DLD1 (cell line): ENCODE measurements around the gene PRKCA.
"Not testable (repeated sequence)": the region's sequence is repeated elsewhere in the genome, so short reads cannot be mapped to it uniquely, and the experiment has no call there.

Source experiments
- in situ Hi-C: cut with HindIII; loops from 2 replicates; pipeline ENCODE4 v1.10.0; 2017; ENCODE audit warnings: low sequenced_read_pairs

Gene PRKCA

DNA sequence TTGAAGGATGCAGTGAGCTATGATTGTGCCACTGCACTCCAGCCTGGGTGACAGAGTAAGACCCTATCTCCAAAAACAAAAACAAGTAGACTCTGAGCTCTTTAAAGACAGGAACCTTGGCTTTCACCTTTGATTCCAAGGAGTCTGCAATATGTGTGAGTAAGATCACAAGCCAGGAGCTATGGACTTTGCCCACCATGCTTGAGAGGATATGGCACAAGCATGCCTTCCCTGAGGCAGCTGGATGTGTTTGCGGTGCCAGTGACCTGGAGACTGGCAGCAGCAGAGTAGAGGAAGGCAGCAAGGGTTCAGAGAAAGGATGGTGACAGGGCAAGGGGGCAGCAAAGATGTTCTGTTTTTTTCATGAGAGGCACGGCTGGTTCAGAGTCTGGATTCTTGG, 14.5 kb upstream of the PRKCA start:
- in situ Hi-C loops = no loop called here

DNA sequence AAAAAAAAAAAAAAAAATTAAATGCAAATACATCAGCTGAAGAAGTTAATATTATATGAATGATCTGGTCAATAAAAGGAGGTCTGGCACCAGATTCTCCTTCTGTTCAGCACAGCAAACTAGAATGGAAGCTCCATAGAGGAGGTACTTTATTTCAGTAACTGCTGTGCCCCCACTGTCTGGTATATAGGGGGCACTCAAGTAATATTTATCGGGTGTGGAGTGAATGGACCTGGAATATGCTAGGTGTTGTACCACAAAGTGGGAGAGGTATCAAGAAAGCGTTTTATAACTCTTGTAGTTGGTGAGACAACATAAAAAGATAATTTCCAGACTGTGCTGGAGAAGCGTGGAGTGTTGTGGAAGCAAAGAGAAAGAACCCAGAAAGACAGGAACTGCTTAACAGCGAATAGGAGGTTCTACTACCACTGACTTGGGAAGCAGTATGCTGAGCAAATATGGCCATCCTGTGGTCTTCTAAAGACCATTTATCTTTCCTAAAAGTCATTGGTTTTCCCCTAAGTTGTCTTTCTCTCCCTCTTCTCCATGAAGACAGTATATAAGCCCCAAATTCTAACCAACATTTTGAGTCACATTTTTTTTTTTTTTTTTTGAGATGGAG, 12.2 kb upstream of the PRKCA start:
- in situ Hi-C loops = no loop called here

- in situ Hi-C loops = no loop called here
Measured at GRCh38 chr17:66292353-66292752, 10.1 kb upstream of the PRKCA start.

DNA sequence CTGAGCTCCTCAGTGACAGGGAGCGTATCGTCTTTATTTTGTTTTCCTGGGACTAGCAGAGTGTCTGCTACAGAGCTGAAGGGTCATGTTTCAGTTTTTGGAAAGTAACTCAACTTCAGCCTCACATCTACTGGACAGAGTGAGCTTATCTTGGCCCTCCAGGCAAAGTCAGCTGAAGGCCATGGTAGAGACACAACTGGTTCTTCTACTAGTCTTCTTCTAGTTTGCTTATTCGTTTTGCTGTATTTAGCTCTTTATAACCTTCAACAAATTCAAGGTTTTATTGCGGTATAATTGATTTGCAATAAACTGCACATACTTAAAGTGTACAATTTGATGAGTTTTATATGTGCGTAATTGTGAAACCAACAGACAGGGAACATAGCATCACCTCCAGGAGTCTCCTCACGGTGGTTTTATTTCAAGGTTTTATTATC, 6.1 kb upstream of the PRKCA start:
- in situ Hi-C loops = no loop called here

- in situ Hi-C loops = not testable (repeated sequence)
Measured at GRCh38 chr17:66297443-66297842, 5.0 kb upstream of the PRKCA start.

- in situ Hi-C loops = no loop called here
Measured at GRCh38 chr17:66299711-66300110, 2.7 kb upstream of the PRKCA start.

DNA sequence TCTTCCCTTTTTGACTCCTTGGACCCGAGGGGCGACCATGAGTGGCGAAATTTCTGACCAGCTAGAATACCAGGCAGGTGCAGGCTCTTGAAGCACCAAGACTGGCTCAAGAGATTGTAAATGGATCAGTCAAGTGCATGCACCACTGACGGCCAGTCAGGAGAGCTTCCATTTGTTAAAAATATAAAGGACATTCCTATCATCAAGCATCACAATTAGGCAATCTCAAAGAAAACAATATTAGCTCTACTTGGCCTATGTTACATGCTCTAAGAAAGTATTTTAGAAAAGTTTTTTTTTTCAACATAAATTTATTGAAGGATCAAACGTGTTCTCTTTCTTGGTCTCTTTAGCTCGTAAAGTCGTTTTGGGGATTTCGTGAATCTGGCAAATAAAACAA, 1.5 kb upstream of the PRKCA start:
- in situ Hi-C loops = no loop called here

DNA sequence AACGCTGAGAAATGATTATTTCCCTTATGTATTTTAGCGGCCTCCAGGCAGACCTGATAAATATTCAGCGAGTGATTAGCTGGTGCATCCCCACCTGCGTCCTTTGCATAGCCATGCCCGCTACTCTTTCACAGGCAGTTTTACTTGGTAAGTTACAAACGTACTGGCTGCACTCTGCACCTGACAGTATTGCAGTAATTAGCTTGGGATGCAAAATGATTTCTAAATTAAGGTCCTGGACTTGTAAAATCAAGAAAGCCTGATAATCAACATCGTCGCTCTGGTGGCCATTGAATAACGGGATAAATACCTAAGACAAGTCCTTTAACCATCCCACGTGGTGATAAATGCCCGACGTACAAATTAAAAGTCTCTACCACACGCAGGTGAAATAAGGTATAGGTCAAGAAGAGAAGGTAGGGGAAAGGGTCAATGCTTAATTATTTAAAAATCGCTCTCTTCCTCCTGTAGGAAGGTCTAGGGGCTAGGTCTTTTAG, 998 bp upstream of the PRKCA start:
- in situ Hi-C loops = no loop called here

DNA sequence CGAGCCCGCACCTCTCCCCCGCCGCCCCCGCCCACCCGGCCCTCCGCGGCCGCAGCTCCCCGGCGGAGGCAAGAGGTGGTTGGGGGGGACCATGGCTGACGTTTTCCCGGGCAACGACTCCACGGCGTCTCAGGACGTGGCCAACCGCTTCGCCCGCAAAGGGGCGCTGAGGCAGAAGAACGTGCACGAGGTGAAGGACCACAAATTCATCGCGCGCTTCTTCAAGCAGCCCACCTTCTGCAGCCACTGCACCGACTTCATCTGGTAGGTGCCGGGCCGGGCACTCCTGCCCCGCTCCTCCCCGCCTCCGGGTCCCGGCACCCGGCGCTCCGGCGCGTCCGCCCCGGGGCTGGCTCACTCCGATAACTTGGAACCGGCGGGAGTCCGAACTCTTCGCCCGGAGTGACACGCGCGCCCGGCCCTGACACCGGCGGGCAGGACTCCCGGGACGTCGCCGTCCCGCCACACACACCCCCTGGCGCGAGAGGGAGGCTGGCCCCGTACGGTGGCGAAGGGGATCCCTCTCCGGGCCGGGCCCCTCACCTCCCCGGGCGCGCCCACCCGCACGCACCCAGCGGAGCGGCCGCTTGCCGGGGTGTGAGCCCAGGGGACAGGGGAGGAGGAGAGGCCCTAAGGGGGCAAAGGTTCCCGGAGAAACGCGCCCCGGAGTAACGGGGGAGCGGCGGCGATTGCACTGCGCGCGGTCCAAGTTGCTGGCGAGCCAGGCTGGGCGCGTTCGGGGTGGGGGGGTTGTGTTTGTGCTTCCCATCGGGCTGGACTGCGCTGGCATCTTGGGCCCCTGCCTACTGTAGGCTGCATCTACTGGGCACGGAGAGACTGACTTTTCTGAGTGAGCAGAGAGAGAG, 581 bp downstream of the PRKCA start:
- in situ Hi-C loops = no loop called here

DNA sequence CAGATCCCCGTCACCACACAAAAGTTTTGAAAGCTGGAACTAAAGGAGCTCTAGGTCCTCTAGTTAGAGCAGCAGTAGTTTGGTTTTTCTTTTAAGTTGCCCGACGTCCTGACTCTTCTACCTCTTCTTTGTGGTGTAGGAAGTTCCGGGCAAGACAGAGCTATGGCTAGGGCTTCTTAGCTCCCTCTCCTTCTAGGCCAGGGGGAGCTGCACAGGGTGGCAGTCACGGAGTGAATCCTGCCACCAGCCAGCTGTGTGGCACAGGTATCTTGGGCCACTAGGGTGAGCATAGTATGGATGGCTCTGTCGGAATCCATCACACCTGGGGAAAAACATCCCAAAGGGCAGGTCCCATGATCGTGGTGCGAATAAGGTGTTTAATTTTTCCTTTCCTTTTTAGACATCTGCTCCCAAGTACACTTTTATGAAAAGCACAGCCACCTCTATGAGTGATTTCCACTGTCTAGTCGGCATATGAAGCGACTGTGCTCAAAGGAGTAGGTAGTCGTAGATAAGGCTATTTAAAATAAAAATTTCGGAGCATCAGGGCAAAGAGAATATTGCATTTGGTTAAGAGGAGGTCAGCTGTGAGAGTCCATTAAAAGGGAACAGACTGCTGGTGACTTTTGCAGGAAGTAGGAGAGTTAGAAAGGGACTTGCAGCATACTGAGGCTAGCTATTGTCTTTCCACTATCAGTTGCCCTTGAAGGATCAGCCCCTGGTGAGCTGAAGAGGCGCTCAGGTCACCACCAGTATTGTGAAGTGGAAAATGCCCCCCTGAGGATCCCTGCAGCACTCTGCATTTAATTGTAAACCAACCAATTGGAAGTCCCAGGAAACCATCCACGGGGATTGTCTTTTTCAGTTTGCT, 2.1 kb downstream of the PRKCA start:
- in situ Hi-C loops = no loop called here

DNA sequence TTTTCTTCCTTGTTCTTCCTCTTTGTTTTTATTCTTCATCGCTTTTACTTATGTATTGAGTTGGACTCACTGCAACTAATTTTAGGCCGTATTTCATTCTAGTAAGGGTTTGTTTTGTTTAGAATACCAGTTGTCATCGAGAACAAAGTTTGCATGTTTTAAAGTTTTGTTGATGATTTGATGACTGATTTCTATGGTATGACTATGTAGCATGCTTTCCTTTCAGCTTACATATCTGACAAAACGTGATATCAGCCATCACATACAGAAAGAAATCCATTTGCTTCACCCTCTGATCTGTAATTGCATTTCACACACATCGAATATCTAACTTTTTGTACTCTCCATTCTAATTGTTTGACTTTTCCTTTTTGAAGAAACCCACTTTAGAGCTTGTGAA, 4.0 kb downstream of the PRKCA start:
- in situ Hi-C loops = no loop called here

DNA sequence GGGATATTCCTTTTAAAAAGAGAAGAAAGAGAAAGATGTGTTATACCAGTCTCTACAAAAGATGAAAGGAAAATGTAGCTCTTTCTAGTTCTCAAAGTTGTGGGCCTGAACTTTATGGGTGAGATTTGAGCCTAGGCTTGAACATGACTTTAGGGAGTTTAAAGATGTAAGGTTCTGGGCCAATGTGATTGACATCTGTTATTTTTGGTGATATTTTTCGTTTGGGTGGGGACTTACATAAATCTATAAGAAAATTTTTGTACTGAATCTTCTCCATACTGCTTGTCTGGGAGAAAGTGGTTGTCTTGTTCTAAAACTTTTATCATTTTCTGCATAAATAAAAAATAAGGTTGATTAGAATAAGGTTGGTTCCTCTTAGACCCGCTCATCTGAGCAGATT, 4.8 kb downstream of the PRKCA start:
- in situ Hi-C loops = no loop called here

DNA sequence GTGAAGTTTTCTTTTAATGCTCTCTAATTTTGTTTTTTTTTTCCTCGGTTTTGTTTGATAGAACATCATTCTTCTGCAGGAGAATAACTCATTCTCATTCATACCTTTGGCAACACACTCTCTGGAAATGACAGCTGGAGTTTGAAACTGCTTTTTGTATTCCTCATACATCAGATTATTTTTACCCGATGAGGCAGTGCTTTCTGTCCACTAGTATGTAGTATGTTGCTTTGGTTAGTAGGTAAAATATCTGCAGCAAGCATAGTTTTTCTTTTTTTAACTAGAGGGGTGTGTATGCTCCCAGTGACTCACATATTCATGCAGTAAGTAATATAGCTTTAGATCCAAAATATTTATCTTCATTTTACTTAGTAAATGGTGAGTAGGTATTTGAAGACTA, 6.4 kb downstream of the PRKCA start:
- in situ Hi-C loops = no loop called here

GRCh38 chr17:66309793-66310192, 7.4 kb downstream of the PRKCA start:
- in situ Hi-C loops = no loop called here

GRCh38 chr17:66310528-66311148, 8.2 kb downstream of the PRKCA start:
- in situ Hi-C loops = no loop called here

DNA sequence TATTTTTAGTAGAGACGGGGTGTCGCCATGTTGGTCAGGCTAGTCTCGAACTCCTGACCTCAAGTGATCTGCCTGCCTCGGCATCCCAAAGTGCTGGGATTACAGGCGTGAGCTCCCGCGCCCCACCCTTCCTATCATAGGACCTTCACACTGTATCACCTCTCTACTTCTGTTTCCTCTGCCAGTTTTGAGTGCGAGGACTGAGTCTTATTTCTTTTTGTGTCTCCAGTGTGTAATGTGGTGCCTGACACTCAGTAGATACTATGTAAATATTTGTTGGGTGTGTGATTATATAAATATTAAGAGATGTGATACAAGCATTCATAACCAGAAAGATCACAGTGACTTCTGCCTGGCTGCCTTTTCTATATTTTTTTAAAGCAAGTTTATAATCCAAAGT, 10.5 kb downstream of the PRKCA start:
- in situ Hi-C loops = no loop called here

- in situ Hi-C loops = no loop called here
Measured at GRCh38 chr17:66313325-66313724, 10.9 kb downstream of the PRKCA start.

DNA sequence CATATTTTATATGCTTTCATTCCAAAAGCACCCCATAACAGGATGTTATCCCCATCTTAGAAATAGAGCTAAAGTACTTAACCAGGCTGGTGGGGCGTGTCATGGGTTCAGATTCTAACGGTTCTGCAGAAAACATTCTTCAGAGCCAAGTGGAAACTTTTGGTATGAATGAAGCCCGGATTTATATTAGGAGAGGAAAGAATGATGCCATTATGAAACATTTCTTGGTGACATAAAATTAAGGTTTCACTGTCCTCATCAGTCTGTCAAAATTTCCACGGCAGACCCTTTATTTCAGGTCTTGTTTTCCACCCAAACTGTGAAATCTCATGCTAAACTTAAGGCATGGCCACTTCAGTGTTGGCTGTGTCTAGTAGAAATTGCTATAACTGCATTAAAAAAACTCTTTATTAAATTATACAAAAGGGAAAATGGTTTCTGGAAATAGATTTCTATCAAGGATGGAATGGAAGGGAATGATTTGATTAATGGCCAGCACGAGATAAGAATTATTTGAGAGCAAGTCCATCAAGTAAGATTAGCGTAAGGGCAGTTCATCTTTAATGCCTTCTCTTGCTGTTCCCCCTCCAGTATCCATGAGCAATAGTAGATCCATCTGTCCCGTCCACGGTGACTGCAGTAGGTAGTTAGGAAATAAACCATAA, 11.7 kb downstream of the PRKCA start:
- in situ Hi-C loops = no loop called here

DNA sequence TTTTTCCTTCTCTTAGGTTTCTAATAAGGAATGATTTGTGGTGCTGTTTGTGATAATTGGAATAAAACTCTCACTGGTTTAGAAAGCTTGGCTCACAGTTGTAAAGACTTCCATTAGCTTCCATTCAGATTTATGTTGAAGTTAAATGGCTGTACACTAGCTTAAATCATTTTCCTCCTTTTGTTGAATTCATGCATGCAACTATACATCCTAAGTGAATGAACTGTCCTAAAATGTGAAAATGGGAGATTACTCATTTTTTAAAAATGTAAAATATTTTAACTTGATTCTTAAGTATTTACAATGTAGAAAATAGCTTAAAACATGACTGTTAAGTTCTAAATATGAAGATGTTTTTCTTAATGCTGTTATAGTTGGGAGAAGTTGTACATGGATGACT, 15.2 kb downstream of the PRKCA start:
- in situ Hi-C loops = no loop called here

DNA sequence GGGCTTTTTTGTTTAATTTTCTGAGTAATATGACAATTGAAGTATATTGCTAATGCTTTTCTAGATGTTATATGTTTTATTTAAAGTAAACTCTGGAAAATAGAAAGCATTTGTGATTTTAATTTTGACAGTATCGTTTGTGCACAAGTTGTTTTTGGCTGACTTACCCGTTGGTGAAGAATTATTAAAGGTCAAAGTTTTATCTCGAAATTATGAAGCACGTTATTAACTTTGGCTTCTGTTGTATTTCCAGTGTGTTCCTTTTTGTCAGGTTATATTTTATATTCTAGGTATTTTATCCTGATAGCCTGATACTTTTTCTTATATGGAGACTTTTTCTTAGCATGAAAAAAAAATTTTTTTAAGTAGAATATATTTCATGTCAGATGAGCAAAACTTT, 16.8 kb downstream of the PRKCA start:
- in situ Hi-C loops = no loop called here
